LNCAP (cell line): ENCODE results near the gene RARA.
A peak's percentile ranks its signal among the peaks of the same experiment; 100 is the strongest.

ENCODE experiments used
- CTCF ChIP-seq: fragments of 450-650 bp; IDR thresholded peaks from 2 replicates; pipeline ENCODE4 v1.5.1; 2017; ENCODE audit warnings: mild to moderate bottlenecking

RARA gene

DNA sequence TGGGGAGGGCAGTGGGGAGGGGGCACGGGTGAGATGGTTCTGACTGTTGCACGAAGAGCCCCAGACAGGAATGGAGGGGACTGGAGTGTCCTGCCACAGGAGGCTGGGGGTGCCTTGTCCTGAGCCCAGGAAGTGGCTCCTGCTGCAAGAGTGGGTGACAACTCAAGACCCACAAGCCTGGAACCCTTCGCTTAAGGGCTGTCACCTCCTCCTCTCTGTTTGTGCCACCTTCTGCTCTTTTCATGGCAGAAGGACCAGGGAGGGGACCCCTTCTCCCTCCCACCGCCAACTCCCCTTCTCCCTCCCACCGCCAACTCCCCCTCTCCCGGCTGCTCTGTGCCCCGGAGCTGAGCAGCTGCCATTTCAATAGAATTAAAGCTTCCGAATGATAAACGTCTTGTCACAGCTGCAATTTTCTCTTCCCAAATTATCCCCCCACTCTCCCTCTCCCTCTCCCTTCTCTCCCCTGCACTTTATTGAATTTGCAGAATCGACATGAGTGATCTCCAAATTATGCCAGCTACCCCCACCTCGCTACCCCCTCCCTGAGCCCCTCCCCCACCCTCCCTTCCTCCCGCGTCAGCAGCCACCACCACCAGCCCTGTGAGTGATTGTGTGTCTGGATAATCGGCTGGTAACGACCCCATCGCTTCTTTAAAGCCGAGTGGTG lies 41.8 kb downstream of the RARA start:
- TF ChIP-seq CTCF = no peak

DNA sequence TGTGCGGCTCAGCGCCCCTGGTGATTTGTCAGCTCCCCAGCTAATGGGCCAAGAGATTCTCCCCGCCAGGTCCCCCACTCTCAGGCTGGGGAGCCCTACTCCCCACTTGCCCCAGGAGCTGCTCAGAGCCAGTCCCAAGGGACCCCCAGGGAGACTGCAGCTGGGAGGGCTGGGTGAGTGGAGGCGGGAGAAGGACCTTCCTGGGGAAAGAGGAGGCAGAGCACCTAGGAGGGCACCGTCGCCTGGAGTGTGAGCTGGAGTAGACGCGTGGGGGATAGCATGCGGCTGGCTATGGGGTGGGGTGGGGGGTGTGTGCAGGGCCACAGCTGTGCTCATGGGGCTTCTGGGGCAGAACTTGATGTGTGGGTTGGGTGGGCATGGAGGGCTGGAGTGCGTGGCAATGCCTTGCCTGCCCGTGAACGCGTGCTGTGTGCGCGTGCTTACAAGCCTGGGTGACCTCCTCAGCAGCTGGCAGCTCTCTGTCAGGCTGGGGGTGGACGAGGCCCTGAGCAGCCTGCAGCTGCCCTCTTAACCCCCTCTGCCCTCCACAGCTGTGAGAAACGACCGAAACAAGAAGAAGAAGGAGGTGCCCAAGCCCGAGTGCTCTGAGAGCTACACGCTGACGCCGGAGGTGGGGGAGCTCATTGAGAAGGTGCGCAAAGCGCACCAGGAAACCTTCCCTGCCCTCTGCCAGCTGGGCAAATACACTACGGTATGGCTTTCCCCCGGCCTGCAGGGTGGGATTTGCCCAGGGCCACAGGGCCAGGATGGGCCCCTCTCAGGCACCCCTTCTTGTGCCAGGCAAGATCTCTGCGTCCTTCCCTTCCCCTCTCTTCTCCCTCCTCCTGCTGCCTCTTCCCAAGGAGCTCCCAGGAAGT lies 42.6 kb downstream of the RARA start:
- no peak for TF ChIP-seq CTCF

DNA sequence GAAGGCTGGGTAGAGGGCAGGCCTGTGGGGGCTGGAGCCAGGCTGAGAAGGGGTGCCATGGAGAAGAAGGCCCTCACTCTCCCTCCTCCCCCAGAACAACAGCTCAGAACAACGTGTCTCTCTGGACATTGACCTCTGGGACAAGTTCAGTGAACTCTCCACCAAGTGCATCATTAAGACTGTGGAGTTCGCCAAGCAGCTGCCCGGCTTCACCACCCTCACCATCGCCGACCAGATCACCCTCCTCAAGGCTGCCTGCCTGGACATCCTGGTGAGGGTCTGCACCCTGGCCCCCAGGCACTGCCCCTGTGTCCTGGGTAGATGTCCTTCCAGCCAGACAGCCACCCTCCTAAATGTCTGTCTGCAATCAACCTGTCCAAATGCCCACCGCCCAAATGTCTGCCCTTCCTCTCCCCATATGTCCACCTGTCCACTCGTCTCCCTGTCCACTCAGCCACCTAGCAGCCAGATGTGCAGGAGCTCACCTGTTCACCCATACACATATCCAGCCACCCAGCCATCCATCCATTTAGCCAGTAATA lies 43.3 kb downstream of the RARA start:
- no peak for TF ChIP-seq CTCF

- no peak for TF ChIP-seq CTCF
Measured at GRCh38 chr17:40352779-40353394, 43.9 kb downstream of the RARA start.

- TF ChIP-seq CTCF = no peak
Measured at GRCh38 chr17:40354221-40355122, 45.5 kb downstream of the RARA start.

DNA sequence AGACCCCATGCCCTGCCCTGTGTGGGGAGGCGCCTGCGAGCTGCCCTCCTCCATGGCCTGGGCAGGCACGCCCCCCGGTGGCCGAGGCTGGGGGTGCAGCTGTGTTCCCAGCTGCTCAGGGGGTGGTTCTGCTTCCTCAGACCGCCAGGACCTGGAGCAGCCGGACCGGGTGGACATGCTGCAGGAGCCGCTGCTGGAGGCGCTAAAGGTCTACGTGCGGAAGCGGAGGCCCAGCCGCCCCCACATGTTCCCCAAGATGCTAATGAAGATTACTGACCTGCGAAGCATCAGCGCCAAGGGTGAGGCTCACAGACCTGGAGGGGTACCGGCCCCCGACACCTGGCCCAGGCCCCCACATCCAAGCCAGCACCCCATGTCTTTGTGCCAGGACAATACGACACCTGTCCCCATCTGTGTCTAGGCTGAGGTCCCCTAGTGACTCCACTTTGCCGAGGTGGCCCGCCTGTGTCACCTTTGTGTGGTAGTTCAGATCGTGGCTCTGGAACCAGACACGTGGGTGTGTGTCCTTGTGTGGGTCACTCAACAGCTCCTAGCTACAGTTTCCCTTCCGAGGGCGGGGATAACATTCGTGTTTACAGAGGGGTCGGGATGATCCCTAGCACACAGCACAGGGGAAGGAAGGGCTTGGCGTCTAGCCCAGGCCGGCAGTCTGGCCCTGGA lies 46.3 kb downstream of the RARA start:
- TF ChIP-seq CTCF = peak; percentile 94
